Measurements from ENCODE around the gene SLC12A6. TPM values are rescaled to one million over a fixed set of nuclear protein-coding genes. Genes with fewer than 3 reads are reported as not detected.
"Not testable (repeated sequence)": the region's sequence is repeated elsewhere in the genome, so short reads cannot be mapped to it uniquely, and the experiment has no call there.

The SLC12A6 gene
- total RNA-seq, 1 donor from 2014 or later = 31.0 TPM

DNA sequence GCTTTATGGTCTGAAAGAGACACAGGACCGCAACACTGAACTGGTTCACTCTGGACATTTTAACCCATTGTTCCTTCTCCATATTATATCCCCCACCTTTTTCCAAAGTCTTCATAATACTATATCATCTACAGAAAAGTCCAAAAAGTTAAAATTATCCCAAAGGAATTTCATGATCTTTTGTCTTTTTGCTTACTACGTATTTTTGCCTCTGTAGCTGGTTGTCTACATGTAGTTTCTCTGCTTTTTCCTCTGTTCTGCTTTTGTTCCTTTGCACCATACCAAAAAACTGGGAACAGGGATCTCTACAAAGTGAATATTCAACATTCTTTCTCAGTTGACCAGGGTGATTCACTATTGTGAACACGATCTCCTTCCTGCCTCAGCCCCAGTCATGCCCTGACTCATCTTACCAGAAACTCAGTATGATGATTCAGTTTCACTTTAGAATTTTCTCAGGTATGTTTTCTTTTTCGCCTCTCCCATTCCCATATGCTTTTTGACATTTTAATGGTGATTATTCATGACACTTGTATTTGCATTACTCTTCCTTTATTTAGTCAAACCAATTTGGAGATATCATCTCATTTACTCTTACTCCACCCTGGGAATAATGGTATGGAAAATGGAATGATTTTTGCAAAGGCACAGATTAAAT is 98.3 kb downstream of the SLC12A6 start:
- ATAC-seq (no peak), DNase-seq (no peak)
- intact Hi-C loops (cut with micrococcal nuclease) = no loop called here

DNA sequence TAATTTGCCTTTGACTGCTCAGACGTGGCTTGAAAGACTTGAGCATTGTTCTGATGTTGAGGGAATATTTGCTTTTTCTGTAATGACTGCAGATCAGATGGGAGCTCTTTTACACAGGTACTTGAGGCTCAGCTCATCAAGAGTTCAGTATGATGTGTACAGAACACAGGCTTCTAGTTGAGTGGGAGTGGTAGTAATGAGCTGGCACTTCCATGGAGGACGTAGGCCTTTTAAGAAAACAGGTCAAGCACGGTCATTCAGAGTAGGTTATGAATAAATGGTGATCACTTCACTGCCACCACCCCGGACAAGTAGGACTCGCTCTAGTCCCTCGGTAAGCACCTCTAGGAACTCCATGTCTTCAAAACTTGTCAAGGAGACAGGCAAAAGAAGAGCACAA is 104.0 kb downstream of the SLC12A6 start:
- intact Hi-C loops (cut with micrococcal nuclease) = no loop called here
- ATAC-seq (no peak), DNase-seq (no peak)

DNA sequence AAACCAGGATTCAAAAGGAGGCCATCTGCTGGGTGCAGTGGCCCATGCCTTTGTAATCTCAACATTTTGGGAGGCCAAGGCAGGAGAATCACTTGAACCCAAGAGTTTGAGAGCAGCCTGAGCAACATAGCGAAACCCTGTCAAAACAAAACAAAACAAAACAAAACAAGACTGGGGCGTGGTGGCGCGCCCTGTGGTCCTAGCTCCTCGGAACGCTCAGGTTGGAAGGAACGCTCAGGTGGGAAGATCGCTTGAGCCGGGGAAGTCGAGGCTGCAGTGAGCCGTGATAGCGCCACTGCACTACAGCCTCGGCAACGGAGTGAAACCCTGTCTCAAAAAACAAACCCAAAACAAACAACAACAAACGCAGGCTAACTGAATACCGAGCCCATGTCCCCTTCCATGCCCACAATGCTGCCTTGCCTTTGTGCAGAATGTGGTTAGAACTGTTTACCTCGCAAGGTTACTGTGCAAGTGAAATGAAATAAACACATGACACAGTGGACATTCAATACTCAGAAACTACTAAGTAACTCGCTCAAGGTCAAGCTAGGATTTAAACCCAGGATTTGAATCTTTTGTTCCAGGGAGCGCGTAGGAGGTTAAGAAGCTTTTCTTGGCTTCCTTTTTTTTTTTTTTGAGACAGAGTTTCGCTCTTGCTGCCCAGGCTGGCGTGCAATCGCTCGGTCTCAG is 113.5 kb downstream of the SLC12A6 start:
- intact Hi-C loops (cut with micrococcal nuclease) = loop anchor here (10.0 kb wide), 1 partner anchor 119 kb away; the partner anchor contains the start of genes EMC7 and PGBD4
- ATAC-seq (peak; percentile 33), DNase-seq (no peak)

- DNase-seq (no peak), ATAC-seq (no peak)
- intact Hi-C loops (cut with micrococcal nuclease) = loop anchor here (10.0 kb wide), 1 partner anchor 153 kb away; no protein-coding TSS in a partner anchor
Observed at GRCh38 chr15:34217587-34218225, 119.9 kb downstream of the SLC12A6 start.

DNA sequence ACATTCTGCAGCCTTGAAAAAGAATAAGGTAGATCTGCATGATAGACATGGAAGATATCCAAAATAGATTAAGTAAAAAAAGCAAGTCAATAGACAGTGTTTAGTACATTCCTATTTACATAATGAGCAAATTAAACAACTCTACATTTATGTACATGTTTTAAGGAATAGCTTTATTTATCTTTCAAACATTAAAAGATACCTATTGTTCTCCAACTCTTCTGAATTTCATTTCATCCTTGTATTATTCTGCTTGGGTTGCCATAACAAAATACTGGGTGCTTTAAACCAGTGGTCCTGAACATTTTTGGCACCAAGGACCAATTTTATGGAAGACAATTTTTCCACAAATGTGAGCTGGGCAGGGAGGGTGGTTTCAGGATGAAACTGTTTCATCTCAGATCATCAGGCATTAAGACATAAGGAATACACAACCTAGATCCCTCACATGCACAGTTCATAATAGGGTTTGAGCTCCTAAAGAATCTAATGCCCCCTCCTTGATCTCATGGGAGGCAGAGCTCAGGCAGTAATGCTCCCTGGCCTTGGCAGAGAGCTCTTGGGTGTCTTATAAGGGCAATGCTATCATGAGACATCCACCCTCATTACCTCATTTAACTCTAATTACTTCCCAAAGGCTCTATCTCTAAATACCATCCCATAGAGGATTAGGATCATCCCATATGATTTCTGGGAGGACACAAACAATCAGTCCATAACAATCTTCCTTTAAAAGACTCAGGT is 120.9 kb downstream of the SLC12A6 start:
- DNase-seq (no peak), ATAC-seq (no peak)
- intact Hi-C loops (cut with micrococcal nuclease) = loop anchor here (10.0 kb wide), 1 partner anchor 152 kb away; no protein-coding TSS in a partner anchor

- no peak for ATAC-seq
- no peak for DNase-seq
- intact Hi-C loops (cut with micrococcal nuclease) = loop anchor here (10.0 kb wide), 1 partner anchor 149 kb away; no protein-coding TSS in a partner anchor
Observed at GRCh38 chr15:34214135-34214534, 123.4 kb downstream of the SLC12A6 start.

DNA sequence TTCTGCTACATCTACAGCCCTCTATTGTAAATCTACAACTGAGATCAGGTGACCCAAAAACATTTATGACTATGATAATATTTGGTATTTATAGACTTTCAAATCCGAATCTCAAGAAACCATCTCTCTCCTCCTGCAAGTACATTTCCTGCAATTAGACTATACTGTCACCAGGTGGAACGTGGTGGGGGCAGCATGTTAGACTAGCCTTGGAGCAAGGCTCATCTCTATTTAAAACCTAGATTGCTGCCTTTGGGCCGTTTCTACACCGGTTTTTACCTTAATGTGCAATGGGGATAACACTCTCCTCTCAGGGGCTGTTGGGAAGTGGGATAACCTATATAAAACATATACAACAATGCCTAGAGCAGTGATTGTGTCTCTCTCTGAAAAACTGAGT is 123.9 kb downstream of the SLC12A6 start:
- no peak for DNase-seq
- intact Hi-C loops (cut with micrococcal nuclease) = loop anchor here (10.0 kb wide), 1 partner anchor 149 kb away; no protein-coding TSS in a partner anchor
- ATAC-seq = no peak

DNA sequence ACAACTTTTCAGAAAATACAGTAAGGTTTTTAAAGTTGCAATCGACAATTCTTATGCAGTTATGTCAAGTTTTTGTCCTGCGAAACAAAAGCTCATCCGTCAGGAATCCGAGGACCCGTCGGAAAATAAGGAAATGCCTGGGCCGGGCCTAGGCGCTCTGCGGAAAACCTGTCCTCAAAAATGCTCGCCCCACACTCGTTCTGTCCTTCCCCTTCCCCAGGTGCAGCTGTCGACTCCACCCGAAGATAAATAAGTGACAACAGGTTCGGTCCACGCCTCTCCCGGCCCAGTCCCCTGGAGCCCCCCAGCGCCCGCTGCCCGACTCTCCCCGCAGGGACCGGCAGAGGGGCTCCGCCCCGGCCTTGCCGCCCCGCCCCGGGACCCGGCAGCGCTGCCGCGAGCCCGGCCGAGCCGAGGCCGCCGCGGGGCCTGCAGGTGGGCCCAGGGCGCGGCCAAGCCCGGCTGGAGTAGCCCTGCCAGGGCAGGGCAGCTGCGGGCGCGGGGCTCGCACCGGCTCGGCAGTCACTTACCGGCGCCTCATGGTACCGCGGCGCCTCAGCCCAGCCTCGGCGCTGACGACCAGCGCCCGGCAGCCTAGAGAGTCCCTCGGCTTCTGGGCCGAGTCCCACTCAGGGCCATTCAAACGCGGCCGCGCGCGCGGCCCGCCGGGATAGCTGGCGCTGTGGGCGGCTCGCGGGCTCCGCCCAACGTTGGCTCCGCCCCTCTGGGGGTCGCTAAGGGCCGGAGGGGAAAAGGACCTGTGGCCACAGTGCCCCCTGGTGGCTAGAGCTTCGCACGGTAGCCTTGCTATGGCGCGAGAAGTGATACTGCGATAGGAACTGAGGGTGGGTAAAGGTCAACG is 127.9 kb downstream of the SLC12A6 start, which contains the start of gene KATNBL1:
Gene KATNBL1, minus strand, starts transcription at position 676 of the 862 bp plus-strand sequence. CDS start 46,420 bp downstream, outside the sequence.
- peak; percentile 100 for ATAC-seq
- intact Hi-C loops (cut with micrococcal nuclease) = loop anchor here (10.0 kb wide), 1 partner anchor 145 kb away; no protein-coding TSS in a partner anchor

DNA sequence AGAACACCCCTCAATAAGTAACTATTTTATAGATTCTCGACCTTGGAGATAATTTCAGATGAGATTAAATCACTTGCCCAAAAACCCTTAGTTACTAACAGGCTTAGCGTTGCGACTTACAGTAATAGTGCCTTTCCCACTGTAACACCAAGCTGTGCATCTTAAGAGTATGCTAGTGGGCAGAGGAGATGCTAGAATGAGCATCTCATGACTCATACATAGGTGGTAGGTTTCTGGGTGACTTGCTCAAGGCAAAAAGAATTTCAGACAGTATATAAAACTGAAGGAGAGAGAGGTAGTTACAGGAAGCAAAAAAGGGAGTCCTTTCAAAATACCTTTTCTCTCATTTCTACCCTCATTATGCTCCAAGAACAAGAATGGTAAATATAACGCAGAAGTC is 131.6 kb downstream of the SLC12A6 start:
- intact Hi-C loops (cut with micrococcal nuclease) = no loop called here
- DNase-seq = no peak
- no peak for ATAC-seq

More for the DNA sequence above, 127.9 kb downstream of the SLC12A6 start, which contains the start of gene KATNBL1:
- peak; percentile 99 for DNase-seq

DNA sequence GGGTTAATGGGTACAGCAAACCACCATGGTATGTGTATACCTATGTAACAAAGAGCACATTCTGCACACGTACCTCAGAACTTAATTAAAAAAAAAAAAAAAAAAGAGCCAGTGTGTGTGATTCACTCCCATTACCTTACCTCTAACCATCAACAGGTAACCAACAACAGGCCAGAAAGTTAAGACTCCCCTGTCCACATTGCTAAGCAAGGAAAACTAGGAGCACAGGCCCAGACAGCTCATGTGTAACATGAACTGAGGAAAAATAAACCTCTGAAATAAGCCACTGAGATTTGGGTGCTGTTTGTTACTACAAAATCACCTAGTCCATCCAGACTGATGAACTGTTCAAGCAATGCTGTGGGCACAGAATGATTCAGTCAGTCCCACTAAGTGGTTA is 133.6 kb downstream of the SLC12A6 start:
- ATAC-seq (no peak), DNase-seq (no peak)
- intact Hi-C loops (cut with micrococcal nuclease) = no loop called here

DNA sequence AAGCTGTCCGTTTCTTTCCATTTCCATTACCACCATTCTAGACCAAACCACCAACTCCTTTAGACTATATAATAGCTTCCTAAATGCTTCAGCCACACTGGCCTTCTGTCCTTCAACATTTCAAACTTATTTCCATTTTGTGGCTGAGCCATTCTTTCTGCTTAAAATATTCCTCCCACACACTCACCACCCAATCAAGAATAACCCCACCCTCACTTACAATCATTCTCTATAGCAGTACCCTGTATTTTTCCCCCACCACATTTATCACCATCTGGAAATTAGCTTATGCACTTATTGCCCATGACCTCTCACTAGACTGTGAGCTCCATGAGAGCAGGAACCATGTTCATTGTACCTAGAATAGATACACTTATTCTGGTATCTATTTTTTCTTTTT is 134.3 kb downstream of the SLC12A6 start:
- intact Hi-C loops (cut with micrococcal nuclease) = no loop called here
- ATAC-seq (no peak), DNase-seq (no peak)

DNA sequence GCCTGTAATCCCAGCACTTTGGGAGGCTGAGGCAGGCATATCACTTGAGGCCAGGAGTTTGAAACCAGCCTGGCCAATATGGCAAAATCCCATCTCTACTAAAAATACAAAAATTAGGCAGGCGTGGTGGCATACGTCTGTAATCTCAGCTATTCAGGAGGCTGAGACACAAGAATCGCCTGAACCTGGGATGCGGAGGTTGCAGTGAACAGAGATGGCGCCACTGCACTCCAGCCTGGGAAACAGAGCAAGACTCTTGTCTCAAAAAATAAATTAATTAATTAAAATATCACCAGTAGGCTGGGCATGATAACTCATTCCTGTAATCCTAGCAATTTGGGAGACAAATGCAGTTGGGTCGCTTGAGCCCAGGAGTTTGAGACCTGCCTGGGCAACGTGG is 144.3 kb downstream of the SLC12A6 start:
- ATAC-seq; DNase-seq; intact Hi-C loops (cut with micrococcal nuclease): not testable (repeated sequence)

GRCh38 chr15:34188711-34189110 is 148.9 kb downstream of the SLC12A6 start:
- intact Hi-C loops (cut with micrococcal nuclease) = no loop called here
- no peak for DNase-seq
- no peak for ATAC-seq

DNA sequence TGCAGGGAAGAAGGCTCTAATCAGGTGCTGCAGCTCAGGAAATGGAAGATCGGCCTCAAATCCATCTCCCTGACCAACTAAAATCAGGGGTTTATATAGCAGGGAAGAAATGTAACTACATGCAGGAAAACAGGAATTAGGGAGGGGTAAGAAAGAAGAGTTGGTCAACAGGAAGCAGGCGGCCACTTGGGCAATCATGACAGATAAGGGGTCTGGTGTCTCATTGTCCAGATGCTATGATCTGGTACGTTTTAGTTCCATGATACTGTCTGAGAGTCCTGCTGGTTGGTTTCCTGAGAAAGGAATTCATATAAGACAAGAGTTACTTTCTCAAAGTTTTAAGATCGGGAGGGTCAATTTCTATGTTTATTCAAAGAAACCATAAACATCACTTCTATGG is 151.9 kb downstream of the SLC12A6 start:
- ATAC-seq (no peak), DNase-seq (no peak)
- intact Hi-C loops (cut with micrococcal nuclease) = no loop called here

- no peak for ATAC-seq
- no peak for DNase-seq
- intact Hi-C loops (cut with micrococcal nuclease) = no loop called here
Observed at GRCh38 chr15:34182942-34183341, 154.6 kb downstream of the SLC12A6 start.

Data from left ventricle myocardium superior (tissue), 1 donor.